Measurements from ENCODE around the gene STAT3. TPM values are rescaled to one million over a fixed set of nuclear protein-coding genes. Genes with fewer than 3 reads are reported as not detected.

STAT3 gene
- total and polyA plus RNA-seq, 9 of the 15 experiments (the other 6 are each of a cell fraction or from before 2014, with no cell fraction given): 90.0 to 179 (median 114) TPM

- no peak for TF ChIP-seq MAZ (CRISPR knock-in tag; conservative IDR thresholded peaks at IDR 0.05 in 1 of 2, IDR thresholded peaks at IDR 0.05 in 1 of 2)
- no peak for TF ChIP-seq ZBTB7A (IDR thresholded peaks at IDR 0.05; ENCODE audit: borderline replicate concordance, control insufficient read depth, low read depth, low read length)
- TF ChIP-seq SMARCA4 (IDR thresholded peaks at IDR 0.05): 0 out of 2 replicates have a peak, but pooled peaks have one; percentile 29
- TF ChIP-seq HIVEP1 (CRISPR knock-in tag; IDR thresholded peaks at IDR 0.05): no peak
- no peak for TF ChIP-seq FOSL1 (tag; conservative IDR thresholded peaks at IDR 0.05)
- TF ChIP-seq ZNF76 (CRISPR knock-in tag; IDR thresholded peaks at IDR 0.05; ENCODE audit: borderline replicate concordance): no peak
- no peak for TF ChIP-seq PYGO2 (tag; IDR thresholded peaks at IDR 0.05)
- no peak for TF ChIP-seq ZNF583 (CRISPR knock-in tag; IDR thresholded peaks at IDR 0.05)
- TF ChIP-seq IFI16 (CRISPR knock-in tag; IDR thresholded peaks at IDR 0.05): no peak
- no peak for TF ChIP-seq ZNF274 (IDR thresholded peaks at IDR 0.05; ENCODE audit: borderline replicate concordance, low read depth, low read length)
- TF ChIP-seq ZNF507 (tag; conservative IDR thresholded peaks at IDR 0.05): no peak
- no peak for TF ChIP-seq ZNF232 (CRISPR knock-in tag; IDR thresholded peaks at IDR 0.05)
- TF ChIP-seq DPF2 (IDR thresholded peaks at IDR 0.05): peak; percentile 48; the same call in 1 of the 2 replicates
- TF ChIP-seq, protein P1, sequence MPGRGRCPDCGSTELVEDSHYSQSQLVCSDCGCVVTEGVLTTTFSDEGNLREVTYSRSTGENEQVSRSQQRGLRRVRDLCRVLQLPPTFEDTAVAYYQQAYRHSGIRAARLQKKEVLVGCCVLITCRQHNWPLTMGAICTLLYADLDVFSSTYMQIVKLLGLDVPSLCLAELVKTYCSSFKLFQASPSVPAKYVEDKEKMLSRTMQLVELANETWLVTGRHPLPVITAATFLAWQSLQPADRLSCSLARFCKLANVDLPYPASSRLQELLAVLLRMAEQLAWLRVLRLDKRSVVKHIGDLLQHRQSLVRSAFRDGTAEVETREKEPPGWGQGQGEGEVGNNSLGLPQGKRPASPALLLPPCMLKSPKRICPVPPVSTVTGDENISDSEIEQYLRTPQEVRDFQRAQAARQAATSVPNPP (IDR thresholded peaks at IDR 0.05; ENCODE audit: borderline replicate concordance, insufficient read depth, insufficient read length): no peak
- no peak for TF ChIP-seq CLOCK (CRISPR knock-in tag; IDR thresholded peaks at IDR 0.05; ENCODE audit: borderline replicate concordance)
- TF ChIP-seq GATAD2B (IDR thresholded peaks at IDR 0.05; ENCODE audit: borderline replicate concordance): no peak
- TF ChIP-seq ZNF57 (CRISPR knock-in tag; IDR thresholded peaks at IDR 0.05): no peak
- TF ChIP-seq, protein P2, sequence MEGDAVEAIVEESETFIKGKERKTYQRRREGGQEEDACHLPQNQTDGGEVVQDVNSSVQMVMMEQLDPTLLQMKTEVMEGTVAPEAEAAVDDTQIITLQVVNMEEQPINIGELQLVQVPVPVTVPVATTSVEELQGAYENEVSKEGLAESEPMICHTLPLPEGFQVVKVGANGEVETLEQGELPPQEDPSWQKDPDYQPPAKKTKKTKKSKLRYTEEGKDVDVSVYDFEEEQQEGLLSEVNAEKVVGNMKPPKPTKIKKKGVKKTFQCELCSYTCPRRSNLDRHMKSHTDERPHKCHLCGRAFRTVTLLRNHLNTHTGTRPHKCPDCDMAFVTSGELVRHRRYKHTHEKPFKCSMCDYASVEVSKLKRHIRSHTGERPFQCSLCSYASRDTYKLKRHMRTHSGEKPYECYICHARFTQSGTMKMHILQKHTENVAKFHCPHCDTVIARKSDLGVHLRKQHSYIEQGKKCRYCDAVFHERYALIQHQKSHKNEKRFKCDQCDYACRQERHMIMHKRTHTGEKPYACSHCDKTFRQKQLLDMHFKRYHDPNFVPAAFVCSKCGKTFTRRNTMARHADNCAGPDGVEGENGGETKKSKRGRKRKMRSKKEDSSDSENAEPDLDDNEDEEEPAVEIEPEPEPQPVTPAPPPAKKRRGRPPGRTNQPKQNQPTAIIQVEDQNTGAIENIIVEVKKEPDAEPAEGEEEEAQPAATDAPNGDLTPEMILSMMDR (IDR thresholded peaks at IDR 0.05 in 2 of 3, conservative IDR thresholded peaks at IDR 0.05 in 1 of 3; ENCODE audit: insufficient read depth in 2 of 3, low read depth in 1 of 3, low read length in 3 of 3): no peak
- no peak for TF ChIP-seq SMAD4 (CRISPR knock-in tag; conservative IDR thresholded peaks at IDR 0.05)
- TF ChIP-seq FOXK2 (conservative IDR thresholded peaks at IDR 0.05 in 1 of 2, IDR thresholded peaks at IDR 0.05 in 1 of 2; ENCODE audit: low read depth in 2 of 2): no peak
- TF ChIP-seq NFYB (IDR thresholded peaks at IDR 0.05; ENCODE audit: extremely low read depth, insufficient read length): no peak
- TF ChIP-seq, protein P3, sequence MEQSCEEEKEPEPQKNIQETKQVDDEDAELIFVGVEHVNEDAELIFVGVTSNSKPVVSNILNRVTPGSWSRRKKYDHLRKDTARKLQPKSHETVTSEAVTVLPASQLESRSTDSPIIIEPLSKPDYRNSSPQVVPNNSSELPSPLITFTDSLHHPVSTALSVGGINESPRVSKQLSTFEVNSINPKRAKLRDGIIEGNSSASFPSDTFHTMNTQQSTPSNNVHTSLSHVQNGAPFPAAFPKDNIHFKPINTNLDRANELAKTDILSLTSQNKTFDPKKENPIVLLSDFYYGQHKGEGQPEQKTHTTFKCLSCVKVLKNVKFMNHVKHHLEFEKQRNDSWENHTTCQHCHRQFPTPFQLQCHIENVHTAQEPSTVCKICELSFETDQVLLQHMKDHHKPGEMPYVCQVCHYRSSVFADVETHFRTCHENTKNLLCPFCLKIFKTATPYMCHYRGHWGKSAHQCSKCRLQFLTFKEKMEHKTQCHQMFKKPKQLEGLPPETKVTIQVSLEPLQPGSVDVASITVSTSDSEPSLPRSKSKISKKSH (CRISPR knock-in tag; IDR thresholded peaks at IDR 0.05): no peak
Measured at GRCh38 chr17:42407289-42407836, 19.1 kb upstream of the STAT3 start (continued).
